Small intestine (tissue), 7 donors: Measurements from ENCODE around the gene ADAMTS2. TPM values are rescaled to one million over a fixed set of nuclear protein-coding genes. Genes with fewer than 3 reads are reported as not detected.
A peak's percentile ranks its signal among the peaks of the same experiment; 100 is the strongest.

ENCODE experiments used
- DNase-seq, 2 donors: peaks; one replicate each; pipeline versions ENCODE4 v3.0.0 to v3.0.0-alpha.2; 2013
- FAIRE-seq: peaks from 2 replicates; lab custom pipeline; 2012; peaks lifted over from hg19 to GRCh38; lab: Jason Lieb, UNC
- H3K27ac ChIP-seq, 3 donors: one replicate each; pipeline ENCODE4 v1.5.1; 2013; ENCODE audit warnings: low read length in 2 of 3, mild to moderate bottlenecking in 2 of 3, control low read depth in 1 of 3, inconsistent platforms in 1 of 3, low read depth in 1 of 3, moderate library complexity in 1 of 3
- H3K27me3 ChIP-seq, 3 donors: one replicate each; pipeline ENCODE4 v1.6.1; 2013; ENCODE audit warnings: low read length in 3 of 3, inconsistent platforms in 1 of 3; ENCODE audit not compliant: control insufficient read depth in 3 of 3, insufficient read depth in 3 of 3
- H3K36me3 ChIP-seq, 3 donors: one replicate each; pipeline ENCODE4 v1.6.1; 2013; ENCODE audit warnings: low read length in 3 of 3, inconsistent platforms in 1 of 3, low read depth in 1 of 3, mild to moderate bottlenecking in 1 of 3, moderate library complexity in 1 of 3; ENCODE audit not compliant: control insufficient read depth in 3 of 3, insufficient read depth in 2 of 3
- H3K4me1 ChIP-seq, 3 donors: one replicate each; pipeline ENCODE4 v1.6.1; 2013; ENCODE audit warnings: low read length in 2 of 3, inconsistent platforms in 1 of 3, low read depth in 1 of 3, mild to moderate bottlenecking in 1 of 3, moderate library complexity in 1 of 3; ENCODE audit not compliant: control insufficient read depth in 3 of 3, insufficient read depth in 2 of 3
- H3K4me3 ChIP-seq, 3 donors: one replicate each; pipeline ENCODE4 v1.5.1; 2013; ENCODE audit warnings: low read length in 3 of 3, control low read depth in 1 of 3, inconsistent platforms in 1 of 3, low read depth in 1 of 3, mild to moderate bottlenecking in 1 of 3, moderate library complexity in 1 of 3
- H3K9me3 ChIP-seq, 2 donors: one replicate each; pipeline ENCODE4 v1.6.1; 2013; ENCODE audit warnings: low read depth in 1 of 2, low read length in 1 of 2; ENCODE audit not compliant: control insufficient read depth in 2 of 2, insufficient read depth in 1 of 2
- WGBS, 3 donors: extraction: QIAGEN DNeasy Blood & Tissue Kit; methylation state at CpG; one replicate each; pipeline ENCODE4 v1.1.7; 2013; 5-methylcytosine and 5-hydroxymethylcytosine counted together
- polyA plus RNA-seq, 4 donors: library from polyadenylated mRNA; stranded (reverse) in 3 of 4; unstranded in 1 of 4; fragments of 200-250 nt in 3 of 4; fragments of 120-200 nt in 1 of 4; gene quantifications; one replicate each; pipeline versions ENCODE4 v1.2.1 to v1.2.3, GENCODE V29; 2013
- donor health status: healthy with polysubstance abuse.
- donor health status: control.
- donor health status: control.
- donor health status: Bipolar disorder and iron deficiency.
- donor health status: healthy.

The ADAMTS2 gene
- polyA plus RNA-seq, 4 donors = 0.22 to 6.3 (median 2.4) TPM

- no peak for DNase-seq
- FAIRE-seq = no peak
- H3K27ac ChIP-seq = no peak overlapping the region
- WGBS, 3 donors = 65 to 76% (median 65%) methylated on average over 6 of the region's 6 CpGs
- H3K9me3 ChIP-seq = peaks cover 0 to 2% of the 10 kb centered on the region in 2 donors
- H3K4me1 ChIP-seq = no peaks in the 10 kb centered on the region
- peaks cover 0 to 1% (median 0%) of the 10 kb centered on the region in 3 donors for H3K27me3 ChIP-seq
- H3K36me3 ChIP-seq = no peaks in the 10 kb centered on the region
- H3K4me3 ChIP-seq = no peak overlapping the region
These were observed 102.6 kb downstream of the ADAMTS2 start for GRCh38 chr5:179242676-179243075.

DNA sequence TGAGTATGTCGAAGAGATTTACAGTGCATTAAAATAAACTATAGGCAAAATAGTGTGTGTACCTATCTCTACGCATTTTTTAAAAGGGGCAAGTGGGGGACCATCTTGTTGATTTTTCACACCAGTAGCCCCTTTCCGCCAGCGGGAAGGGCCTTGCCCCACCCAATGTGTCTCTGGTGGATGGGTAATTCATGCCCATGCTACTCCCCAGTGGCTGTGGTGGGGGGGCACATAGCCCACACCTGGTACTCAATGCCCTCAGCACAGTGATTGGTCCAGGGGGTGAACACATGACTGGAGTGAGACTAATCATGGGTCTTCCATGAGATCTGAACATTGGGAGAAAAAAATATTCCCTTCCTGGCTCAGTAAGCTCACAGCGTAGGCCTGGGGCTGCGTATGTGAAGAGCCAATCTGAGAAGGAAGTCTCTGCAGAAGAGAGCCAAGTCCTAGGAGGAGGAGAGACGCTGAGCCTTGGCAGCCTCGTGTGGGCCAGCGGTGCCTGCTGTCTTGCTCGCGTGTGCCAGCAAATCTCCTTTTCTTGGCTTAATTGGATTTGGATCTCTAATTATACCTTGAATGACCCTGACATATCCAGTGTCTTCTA lies 103.4 kb downstream of the ADAMTS2 start:
- 75 to 89% (median 84%) methylated on average over 11 of the region's 11 CpGs for WGBS, 3 donors
- no peak overlapping the region for H3K4me3 ChIP-seq
- peaks cover 0 to 1% (median 0%) of the 10 kb centered on the region in 3 donors for H3K27me3 ChIP-seq
- no peaks in the 10 kb centered on the region for H3K36me3 ChIP-seq
- H3K27ac ChIP-seq = peak overlapping the region in 1 of 3 donors; percentile 19
- no peaks in the 10 kb centered on the region for H3K4me1 ChIP-seq
- peaks cover 0 to 3% of the 10 kb centered on the region in 2 donors for H3K9me3 ChIP-seq
- DNase-seq (no peak), FAIRE-seq (no peak)

DNA sequence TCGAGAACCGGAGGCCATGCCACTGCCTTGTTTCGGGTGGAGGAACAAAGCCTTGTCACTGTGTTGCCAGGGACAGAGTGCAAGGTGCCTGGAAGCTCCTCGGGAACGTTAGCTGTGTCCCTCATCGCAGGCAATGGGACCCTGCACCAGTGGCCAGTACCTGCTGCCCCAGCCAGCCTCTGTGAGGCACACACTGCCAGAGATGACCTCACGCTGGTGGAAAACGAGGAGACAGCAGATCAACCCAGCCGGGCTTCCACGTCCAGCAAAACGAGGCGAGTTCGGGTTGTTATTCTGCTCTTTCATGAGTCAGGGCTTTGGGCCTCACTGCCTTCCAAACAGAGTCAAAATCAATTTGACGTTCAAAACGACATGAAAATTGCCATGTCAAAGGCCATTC lies 104.1 kb downstream of the ADAMTS2 start:
- 76 to 88% (median 78%) methylated on average over 15 of the region's 15 CpGs for WGBS, 3 donors
- Histone ChIP-seq H3K4me1 (no peaks in the 10 kb centered on the region), H3K9me3 (peaks cover 0 to 8% of the 10 kb centered on the region in 2 donors), H3K27ac (no peak overlapping the region), H3K27me3 (no peaks in the 10 kb centered on the region), H3K4me3 (no peak overlapping the region), H3K36me3 (no peaks in the 10 kb centered on the region)
- FAIRE-seq (no peak), DNase-seq (no peak)

GRCh38 chr5:179240561-179240960 lies 104.7 kb downstream of the ADAMTS2 start:
- no peak overlapping the region for H3K4me3 ChIP-seq
- 87 to 89% (median 89%) methylated on average over 14 of the region's 14 CpGs for WGBS, 3 donors
- no peaks in the 10 kb centered on the region for H3K27me3 ChIP-seq
- no peak for FAIRE-seq
- no peak for DNase-seq
- no peaks in the 10 kb centered on the region for H3K36me3 ChIP-seq
- H3K4me1 ChIP-seq = no peaks in the 10 kb centered on the region
- H3K9me3 ChIP-seq = peaks cover 0 to 8% of the 10 kb centered on the region in 2 donors
- no peak overlapping the region for H3K27ac ChIP-seq

- Histone ChIP-seq H3K9me3 (peaks cover 0 to 8% of the 10 kb centered on the region in 2 donors), H3K27me3 (no peaks in the 10 kb centered on the region), H3K27ac (no peak overlapping the region), H3K4me1 (no peaks in the 10 kb centered on the region), H3K4me3 (no peak overlapping the region), H3K36me3 (no peaks in the 10 kb centered on the region)
- WGBS, 3 donors = 82 to 90% (median 85%) methylated on average over 23 of the region's 23 CpGs
- FAIRE-seq = no peak
- no peak for DNase-seq
These were observed 105.8 kb downstream of the ADAMTS2 start for GRCh38 chr5:179239256-179240135.

- Histone ChIP-seq H3K27ac (no peak overlapping the region), H3K4me3 (no peak overlapping the region), H3K4me1 (no peaks in the 10 kb centered on the region), H3K36me3 (no peaks in the 10 kb centered on the region), H3K9me3 (peaks cover 0 to 8% of the 10 kb centered on the region in 2 donors), H3K27me3 (no peaks in the 10 kb centered on the region)
- DNase-seq (no peak), FAIRE-seq (no peak)
- 70 to 90% (median 87%) methylated on average over 8 of the region's 8 CpGs for WGBS, 3 donors
These were observed 106.7 kb downstream of the ADAMTS2 start for GRCh38 chr5:179238628-179238970.

DNA sequence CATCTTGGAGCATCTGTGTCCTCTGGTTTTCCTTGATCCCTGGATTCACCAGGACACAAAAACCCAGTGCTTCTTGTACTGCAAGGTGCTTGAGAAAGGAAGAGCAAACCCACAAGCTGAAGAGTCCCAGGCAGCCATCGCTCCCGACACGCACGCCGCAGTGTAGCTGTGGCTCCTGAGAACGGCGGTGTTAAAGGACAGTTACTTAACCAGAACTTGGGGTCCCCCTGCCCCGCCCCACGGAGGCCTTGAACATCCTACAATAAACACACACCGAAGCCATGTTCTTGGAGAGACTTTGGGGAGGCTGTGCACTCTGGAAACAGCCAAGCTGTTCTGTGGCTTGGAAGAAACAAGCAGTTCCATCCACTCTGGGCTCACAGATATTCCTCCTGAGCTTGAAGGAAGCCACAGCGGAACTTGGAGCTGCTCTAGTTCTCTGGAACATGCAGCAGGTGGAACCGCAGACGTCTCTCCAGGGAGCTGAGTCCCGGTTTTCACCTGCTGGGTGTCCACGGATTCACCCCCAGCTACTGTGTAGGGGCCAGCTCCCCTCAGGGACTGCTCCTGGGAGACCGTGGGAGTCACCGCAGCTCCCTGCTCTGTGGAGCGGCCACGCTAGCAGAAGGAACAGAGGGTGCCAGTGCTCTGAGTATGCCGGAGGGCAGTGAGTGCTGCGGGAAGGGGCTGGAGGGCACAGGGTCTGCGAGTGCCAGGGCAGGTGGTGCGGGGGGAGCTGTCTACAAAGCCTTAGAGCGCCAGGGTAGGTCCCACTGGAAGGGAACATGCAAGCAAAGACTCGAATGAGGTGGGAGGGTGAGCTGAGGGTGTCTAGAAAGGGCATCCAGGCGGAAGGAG lies 107.3 kb downstream of the ADAMTS2 start:
- FAIRE-seq (no peak), DNase-seq (no peak)
- no peak overlapping the region for H3K4me3 ChIP-seq
- H3K36me3 ChIP-seq = no peaks in the 10 kb centered on the region
- WGBS, 3 donors = 85 to 90% (median 85%) methylated on average over 26 of the region's 26 CpGs
- peaks cover 0 to 8% of the 10 kb centered on the region in 2 donors for H3K9me3 ChIP-seq
- no peak overlapping the region for H3K27ac ChIP-seq
- no peaks in the 10 kb centered on the region for H3K27me3 ChIP-seq
- no peaks in the 10 kb centered on the region for H3K4me1 ChIP-seq
